NCI-H345 treated with DMSO at 0.1 percent for 48 hours (cell line): ENCODE results near the gene PPP2R2D.
"Not testable (repeated sequence)": the region's sequence is repeated elsewhere in the genome, so short reads cannot be mapped to it uniquely, and the experiment has no call there.

Experiments
- DNase-seq: peaks from one replicate; lab custom pipeline; 2025; ENCODE audit not compliant: unreplicated experiment; lab: John Stamatoyannopoulos, UW

Gene PPP2R2D

DNA sequence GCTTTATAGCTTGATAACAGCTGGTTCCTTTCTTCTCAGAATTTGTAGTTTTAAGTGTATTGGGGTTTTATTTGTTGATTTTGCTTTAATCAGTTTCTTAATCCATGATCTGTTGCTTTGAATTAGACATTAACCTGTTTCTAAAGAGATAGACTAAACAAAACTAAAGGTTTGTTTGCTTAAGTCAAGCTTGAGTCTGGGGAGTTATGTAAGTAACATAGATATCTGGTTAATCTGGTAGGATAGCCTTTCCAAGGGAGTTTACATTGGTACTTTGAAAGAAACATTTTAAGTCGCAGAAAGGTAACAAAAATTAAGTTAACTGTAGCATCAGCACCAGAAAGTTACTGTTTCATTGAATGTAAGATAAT is 5.4 kb downstream of the PPP2R2D start:
- DNase-seq: no peak

- no peak for DNase-seq
These were observed 6.9 kb downstream of the PPP2R2D start for GRCh38 chr10:131907679-131908078.

DNA sequence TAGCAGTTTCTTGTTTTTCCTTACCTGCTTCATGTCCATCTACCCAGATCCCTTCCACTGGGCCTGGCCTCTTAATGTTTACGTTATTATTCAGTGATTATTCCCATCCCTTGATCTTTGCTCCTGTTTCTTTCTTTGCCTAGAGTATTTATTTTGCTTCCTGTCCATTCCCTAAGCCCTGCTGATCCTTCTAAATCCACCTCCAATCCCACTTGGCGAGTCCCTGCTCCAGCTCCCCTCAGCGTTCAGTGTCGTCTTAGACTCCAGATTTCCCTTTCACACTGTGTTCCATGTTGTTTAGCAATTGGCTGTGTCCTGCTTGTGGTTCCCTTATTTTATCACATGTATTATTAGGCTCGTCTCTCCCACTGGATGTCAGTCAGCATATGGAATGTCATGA is 7.3 kb downstream of the PPP2R2D start:
- DNase-seq: no peak

GRCh38 chr10:131909014-131909808 is 8.4 kb downstream of the PPP2R2D start:
- no peak for DNase-seq

GRCh38 chr10:131909929-131910328 is 9.1 kb downstream of the PPP2R2D start:
- DNase-seq: no peak

DNA sequence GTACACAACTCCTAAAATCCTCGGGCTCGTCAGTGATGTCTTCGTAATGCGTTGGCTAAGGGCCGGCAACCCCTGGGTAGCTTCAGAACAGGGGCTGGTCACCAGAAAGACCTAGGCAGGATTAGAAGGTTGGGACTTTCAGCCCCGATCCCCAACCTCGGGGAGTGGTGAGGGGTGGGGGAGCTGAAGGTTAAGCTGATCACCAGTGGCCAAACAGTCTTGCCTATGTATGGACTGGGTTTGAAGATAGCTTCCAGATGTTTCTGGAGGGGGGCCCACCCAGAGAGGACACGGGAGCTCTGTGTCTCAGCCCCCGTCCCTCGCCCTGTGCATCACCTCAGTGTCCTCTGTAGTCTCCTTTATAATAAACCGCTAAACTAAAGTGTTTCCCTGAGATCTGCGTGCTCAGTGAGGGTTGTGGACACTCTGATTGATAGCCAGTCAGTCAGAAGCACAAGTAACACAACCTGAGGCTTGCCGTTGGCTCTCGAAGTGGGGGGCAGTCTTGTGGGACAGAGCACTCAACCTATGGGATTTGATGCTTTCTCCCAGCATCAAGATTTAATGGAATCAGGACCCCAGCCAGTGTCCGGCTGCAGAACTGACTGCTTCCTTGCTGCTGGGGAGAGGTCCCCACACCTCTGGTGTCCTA is 10.0 kb downstream of the PPP2R2D start:
- no peak for DNase-seq

GRCh38 chr10:131911451-131911850 is 10.6 kb downstream of the PPP2R2D start:
- no peak for DNase-seq

DNA sequence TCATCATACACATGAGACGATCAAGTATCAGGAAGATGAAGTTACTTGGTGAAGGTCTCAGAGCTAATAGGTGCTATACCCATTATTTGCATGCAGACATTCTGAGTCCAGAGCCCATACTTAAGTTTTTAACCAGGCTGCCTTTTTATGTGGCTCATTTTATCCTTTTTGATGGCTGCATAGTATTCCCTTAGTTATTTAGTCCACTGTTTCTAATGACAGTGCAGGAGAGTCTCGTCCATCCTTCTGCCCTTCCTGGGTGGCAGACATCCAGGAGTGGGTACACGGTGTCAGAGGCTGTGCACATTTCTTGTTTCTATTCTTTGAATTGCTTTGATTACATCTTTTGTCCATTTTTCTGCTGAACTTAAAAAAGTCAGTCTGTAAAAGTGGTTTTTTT is 11.8 kb downstream of the PPP2R2D start:
- DNase-seq: no peak

GRCh38 chr10:131915484-131915883 is 14.7 kb downstream of the PPP2R2D start:
- no peak for DNase-seq

GRCh38 chr10:131915990-131916766 is 15.4 kb downstream of the PPP2R2D start:
- no peak for DNase-seq

DNA sequence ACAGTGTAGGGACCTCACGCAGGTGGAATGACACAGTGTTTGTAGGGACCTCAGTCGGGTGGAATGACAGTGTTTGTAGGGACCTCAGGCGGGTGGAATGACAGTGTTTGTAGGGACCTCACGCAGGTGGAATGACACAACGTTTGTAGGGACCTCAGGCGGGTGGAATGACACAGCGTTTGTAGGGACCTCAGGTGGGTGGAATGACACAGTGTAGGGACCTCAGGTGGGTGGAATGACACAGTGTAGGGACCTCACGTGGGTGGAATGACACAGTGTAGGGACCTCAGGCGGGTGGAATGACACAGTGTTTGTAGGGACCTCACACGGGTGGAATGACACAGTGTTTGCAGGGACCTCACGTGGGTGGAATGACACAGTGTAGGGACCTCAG is 16.0 kb downstream of the PPP2R2D start:
- not testable (repeated sequence) for DNase-seq

- not testable (repeated sequence) for DNase-seq
These were observed 16.7 kb downstream of the PPP2R2D start for GRCh38 chr10:131917496-131917895.

DNA sequence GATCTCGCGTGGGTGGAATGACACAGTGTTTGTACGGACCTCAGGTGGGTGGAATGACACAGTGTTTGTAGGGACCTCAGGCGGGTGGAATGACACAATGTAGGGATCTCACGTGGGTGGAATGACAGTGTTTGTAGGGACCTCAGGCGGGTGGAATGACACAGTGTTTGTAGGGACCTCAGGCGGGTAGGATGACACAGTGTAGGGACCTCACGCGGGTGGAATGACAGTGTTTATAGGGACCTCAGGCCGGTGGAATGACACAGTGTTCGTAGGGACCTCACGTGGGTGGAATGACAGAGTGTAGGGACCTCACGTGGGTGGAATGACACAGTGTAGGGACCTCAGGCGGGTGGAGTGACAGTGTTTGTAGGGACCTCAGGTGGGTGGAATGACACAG is 18.7 kb downstream of the PPP2R2D start:
- not testable (repeated sequence) for DNase-seq

DNA sequence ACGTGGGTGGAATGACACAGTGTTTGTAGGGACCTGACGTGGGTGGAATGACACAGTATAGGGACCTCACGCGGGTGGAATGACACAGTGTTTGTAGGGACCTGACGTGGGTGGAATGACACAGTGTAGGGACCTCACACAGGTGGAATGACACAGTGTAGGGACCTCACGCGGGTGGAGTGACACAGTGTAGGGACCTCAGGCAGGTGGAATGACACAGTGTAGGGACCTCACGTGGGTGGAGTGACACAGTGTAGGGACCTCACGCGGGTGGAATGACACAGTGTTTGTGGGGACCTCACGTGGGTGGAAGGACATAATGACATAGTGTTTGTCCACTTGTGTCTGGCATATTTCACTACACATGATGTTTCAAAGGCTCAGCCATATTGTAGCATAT is 19.3 kb downstream of the PPP2R2D start:
- DNase-seq: no peak

DNA sequence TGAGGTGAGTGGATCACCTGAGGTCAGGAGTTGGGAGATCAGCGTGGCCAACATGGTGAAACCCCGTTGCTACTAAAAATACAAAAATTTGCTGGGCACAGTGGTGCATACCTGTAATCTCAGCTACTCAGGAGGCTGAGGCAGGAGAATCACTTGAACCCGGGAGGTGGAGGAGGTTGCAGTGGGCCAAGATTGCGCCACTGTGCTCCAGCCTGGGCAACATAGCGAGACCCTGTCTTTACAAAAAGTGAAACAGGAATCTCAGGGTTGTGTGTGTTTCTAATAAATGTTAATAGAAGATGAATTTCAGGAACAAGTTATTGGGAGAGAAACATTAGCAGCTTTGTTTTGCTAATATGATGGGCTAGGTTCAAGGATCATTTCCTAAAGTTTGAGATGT is 19.9 kb downstream of the PPP2R2D start:
- DNase-seq: no peak

GRCh38 chr10:131921184-131921583 is 20.4 kb downstream of the PPP2R2D start:
- no peak for DNase-seq

DNA sequence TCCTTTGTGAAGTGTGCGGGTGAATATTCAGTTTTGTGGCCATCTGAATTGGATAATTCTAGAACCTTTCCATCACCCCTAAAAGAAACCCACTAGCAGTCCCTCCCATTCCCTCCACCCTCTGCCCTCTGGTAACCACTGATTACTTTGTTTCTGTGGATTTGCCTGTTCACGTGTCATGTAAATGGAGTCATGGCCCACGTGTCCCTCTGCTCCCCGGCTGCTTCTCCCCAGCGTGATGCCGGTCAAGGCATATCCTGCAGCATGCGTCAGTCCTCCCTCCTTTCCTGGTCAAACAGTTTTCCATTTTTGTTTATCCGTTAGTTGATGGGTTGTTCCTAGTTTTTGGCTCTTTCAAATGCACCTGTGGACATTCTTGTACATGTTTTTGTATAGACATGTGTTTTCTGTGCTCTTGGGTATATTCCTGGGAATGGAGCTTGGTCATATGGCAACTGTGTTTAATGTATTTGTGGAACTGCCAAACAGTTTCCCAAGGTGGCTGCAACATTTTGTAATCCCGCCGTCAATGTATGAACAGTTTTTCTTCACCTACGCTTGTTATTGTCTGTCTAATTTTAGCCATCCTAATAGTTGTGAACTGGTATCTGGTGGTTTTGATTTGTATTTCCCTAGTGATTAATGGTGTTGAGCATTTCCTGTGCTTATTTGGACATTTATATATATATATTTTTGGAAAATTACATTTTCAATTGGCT is 22.4 kb downstream of the PPP2R2D start:
- no peak for DNase-seq

DNA sequence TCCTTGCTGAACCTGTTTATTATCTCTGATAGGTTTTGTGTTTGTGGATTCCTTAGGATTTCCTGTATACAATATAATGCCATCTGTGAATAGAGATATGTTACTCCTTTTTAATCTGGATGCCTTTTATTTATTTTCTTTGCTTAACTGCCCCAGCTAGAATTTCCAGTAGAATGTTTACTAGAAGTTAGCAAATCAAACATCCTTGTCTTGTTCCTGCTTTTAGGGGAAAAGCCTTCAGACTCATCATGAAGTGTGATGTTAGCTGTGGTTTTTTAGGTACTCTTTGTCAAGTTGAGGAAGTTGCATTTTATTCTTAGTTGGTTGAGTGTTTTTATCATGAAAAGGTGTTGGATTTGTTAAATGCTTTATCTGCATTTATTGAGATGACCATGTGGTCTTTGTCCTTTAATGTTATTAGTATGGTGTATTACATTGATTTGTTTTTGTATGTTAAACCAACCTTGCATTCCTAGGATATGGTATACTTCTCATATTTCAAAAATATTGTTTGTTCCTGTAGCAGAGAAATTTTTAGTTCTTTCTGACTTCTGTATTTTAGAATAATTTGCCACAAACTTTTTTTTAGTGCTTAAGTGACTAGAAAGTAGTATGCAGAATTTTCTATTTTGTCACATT is 24.3 kb downstream of the PPP2R2D start:
- no peak for DNase-seq

- DNase-seq: no peak
These were observed 24.9 kb downstream of the PPP2R2D start for GRCh38 chr10:131925716-131926115.

- DNase-seq: no peak
These were observed 25.4 kb downstream of the PPP2R2D start for GRCh38 chr10:131926253-131926652.
